Measurements from ENCODE around the gene CLCN5.

CLCN5 gene

GRCh38 chrX:49910344-49910743 is 12.1 kb upstream of the CLCN5 start:
- no peak for TF ChIP-seq CTCF (IDR thresholded peaks at IDR 0.05; ENCODE audit: unreplicated experiment in 3 of 3)

GRCh38 chrX:49912086-49912485 is 10.3 kb upstream of the CLCN5 start:
- no peak for TF ChIP-seq CTCF (IDR thresholded peaks at IDR 0.05; ENCODE audit: unreplicated experiment in 3 of 3)
- no peaks in the 10 kb centered on the region for H3K27me3 Mint-ChIP-seq (ENCODE audit: low read depth)
- no peak overlapping the region for H3K27ac Mint-ChIP-seq
- no peaks in the 10 kb centered on the region for H3K36me3 Mint-ChIP-seq (ENCODE audit: low read depth)
- H3K4me1 Mint-ChIP-seq, result no peaks in the 10 kb centered on the region
- H3K4me3 Mint-ChIP-seq, result no peak overlapping the region
- H3K9me3 Mint-ChIP-seq, result no peaks in the 10 kb centered on the region

More at GRCh38 chrX:49910344-49910743, 12.1 kb upstream of the CLCN5 start:
- Mint-ChIP-seq H3K27me3 (ENCODE audit: low read depth) (no peaks in the 10 kb centered on the region), H3K36me3 (ENCODE audit: low read depth) (no peaks in the 10 kb centered on the region), H3K27ac (peak overlapping the region in 1 of 3 experiments; percentile 11), H3K9me3 (peaks cover 4% of the 10 kb centered on the region), H3K4me1 (no peaks in the 10 kb centered on the region), H3K4me3 (no peak overlapping the region)

- H3K27ac Mint-ChIP-seq, result no peak overlapping the region
- TF ChIP-seq CTCF (IDR thresholded peaks at IDR 0.05; ENCODE audit: unreplicated experiment in 3 of 3), result no peak
- H3K9me3 Mint-ChIP-seq, result no peaks in the 10 kb centered on the region
- no peaks in the 10 kb centered on the region for H3K27me3 Mint-ChIP-seq (ENCODE audit: low read depth)
- H3K4me3 Mint-ChIP-seq, result no peak overlapping the region
- no peaks in the 10 kb centered on the region for H3K4me1 Mint-ChIP-seq
- H3K36me3 Mint-ChIP-seq (ENCODE audit: low read depth), result no peaks in the 10 kb centered on the region
Measured at GRCh38 chrX:49912861-49913260, 9.5 kb upstream of the CLCN5 start.

GRCh38 chrX:49915361-49916222 is 6.8 kb upstream of the CLCN5 start:
- H3K4me3 Mint-ChIP-seq, result no peak overlapping the region
- no peaks in the 10 kb centered on the region for H3K36me3 Mint-ChIP-seq (ENCODE audit: low read depth)
- H3K4me1 Mint-ChIP-seq, result peaks cover 10% of the 10 kb centered on the region
- no peaks in the 10 kb centered on the region for H3K27me3 Mint-ChIP-seq (ENCODE audit: low read depth)
- no peak overlapping the region for H3K27ac Mint-ChIP-seq
- no peaks in the 10 kb centered on the region for H3K9me3 Mint-ChIP-seq
- TF ChIP-seq CTCF (IDR thresholded peaks at IDR 0.05; ENCODE audit: unreplicated experiment in 3 of 3), result peak; percentile 70 to 72 (median 71)

GRCh38 chrX:49919617-49920016 is 2.8 kb upstream of the CLCN5 start:
- TF ChIP-seq CTCF (IDR thresholded peaks at IDR 0.05; ENCODE audit: unreplicated experiment in 3 of 3), result peak; percentile 69 to 81 (median 70)
- H3K27me3 Mint-ChIP-seq (ENCODE audit: low read depth), result no peaks in the 10 kb centered on the region
- H3K4me1 Mint-ChIP-seq, result peaks cover 28% of the 10 kb centered on the region
- no peaks in the 10 kb centered on the region for H3K9me3 Mint-ChIP-seq
- no peak overlapping the region for H3K4me3 Mint-ChIP-seq
- H3K36me3 Mint-ChIP-seq (ENCODE audit: low read depth), result peaks cover 2% of the 10 kb centered on the region
- H3K27ac Mint-ChIP-seq, result peak overlapping the region; percentile 33 to 85 (median 84)

- no peaks in the 10 kb centered on the region for H3K27me3 Mint-ChIP-seq (ENCODE audit: low read depth)
- H3K27ac Mint-ChIP-seq, result peak overlapping the region; percentile 88 to 98 (median 96)
- H3K4me3 Mint-ChIP-seq, result no peak overlapping the region
- peaks cover 41% of the 10 kb centered on the region for H3K4me1 Mint-ChIP-seq
- TF ChIP-seq CTCF (IDR thresholded peaks at IDR 0.05; ENCODE audit: unreplicated experiment in 3 of 3), result no peak
- H3K9me3 Mint-ChIP-seq, result no peaks in the 10 kb centered on the region
- peaks cover 4% of the 10 kb centered on the region for H3K36me3 Mint-ChIP-seq (ENCODE audit: low read depth)
Measured at GRCh38 chrX:49921109-49921508, 1.3 kb upstream of the CLCN5 start.

All from nephron (organoid).